DND-41 (cell line): ENCODE measurements around the gene THY1.

Source experiments
- ATAC-seq: fragments of 200-7000 bp; cut with Tn5 transposase; 3 replicates; pipeline ENCODE4 v1.9.1; 2021; ENCODE audit warnings: low read depth; ENCODE audit not compliant: insufficient read depth
- DNase-seq: peaks from one replicate; pipeline ENCODE4 v3.0.0-alpha.2; 2020
- H2AFZ ChIP-seq: 2 replicates; pipeline ENCODE4 v1.6.0; 2012; ENCODE audit warnings: low read depth, low read length
- H3K27ac ChIP-seq: 2 replicates; pipeline ENCODE4 v1.5.1; 2012; ENCODE audit warnings: low read length, inconsistent platforms
- H3K27me3 ChIP-seq: fragments of 200-600 bp; sonication (generic); 2 replicates; pipeline ENCODE4 v1.6.0; 2012; ENCODE audit warnings: low read length, mild to moderate bottlenecking, inconsistent platforms; ENCODE audit not compliant: insufficient read depth, poor library complexity
- H3K36me3 ChIP-seq: 2 replicates; pipeline ENCODE4 v1.5.1; 2012; ENCODE audit warnings: low read length, inconsistent platforms; ENCODE audit not compliant: insufficient read depth
- H3K4me1 ChIP-seq: 2 replicates; pipeline ENCODE4 v1.5.1; 2012; ENCODE audit warnings: mild to moderate bottlenecking, low read length; ENCODE audit not compliant: insufficient read depth
- H3K4me2 ChIP-seq: 2 replicates; pipeline ENCODE4 v1.6.0; 2012; ENCODE audit warnings: mild to moderate bottlenecking, moderate library complexity, low read length, inconsistent platforms; ENCODE audit not compliant: insufficient read depth
- H3K4me3 ChIP-seq, 2 experiments: fragments of 200-600 bp in 1 of 2; shearing (Covaris generic) in 1 of 2; 2 replicates each; pipeline ENCODE4 v1.5.1; 2012 to 2016; ENCODE audit warnings: inconsistent platforms in 2 of 2, low read length in 2 of 2, mild to moderate bottlenecking in 2 of 2, low read depth in 1 of 2, moderate library complexity in 1 of 2
- H3K79me2 ChIP-seq: 2 replicates; pipeline ENCODE4 v1.6.0; 2012; ENCODE audit warnings: low read length, inconsistent platforms; ENCODE audit not compliant: insufficient read depth
- H3K9ac ChIP-seq: 2 replicates; pipeline ENCODE4 v1.6.0; 2012; ENCODE audit warnings: low read depth, mild to moderate bottlenecking, inconsistent platforms, low read length, moderate library complexity
- H3K9me3 ChIP-seq: 2 replicates; pipeline ENCODE4 v1.5.1; 2012; ENCODE audit warnings: low read length, moderate library complexity, mild to moderate bottlenecking, inconsistent platforms; ENCODE audit not compliant: insufficient read depth, severe bottlenecking
- H4K20me1 ChIP-seq: 2 replicates; pipeline ENCODE4 v1.6.0; 2012; ENCODE audit warnings: low read length; ENCODE audit not compliant: insufficient read depth
- CTCF ChIP-seq: IDR thresholded peaks from 2 replicates; pipeline ENCODE4 v1.5.1; 2012; ENCODE audit warnings: borderline replicate concordance, low read length, moderate library complexity, mild to moderate bottlenecking; ENCODE audit not compliant: poor library complexity, severe bottlenecking; ENCODE audit errors: extremely low read depth
- EZH2 ChIP-seq: IDR thresholded peaks from 3 replicates; pipeline ENCODE4 v1.6.1; 2012; ENCODE audit warnings: borderline replicate concordance, low read depth, mild to moderate bottlenecking, moderate library complexity, low read length, inconsistent platforms; ENCODE audit not compliant: severe bottlenecking

The THY1 gene

GRCh38 chr11:119423509-119424254 is 710 bp upstream of the THY1 start:
- Histone ChIP-seq H3K4me3 (no peak overlapping the region), H3K4me2 (no peak overlapping the region), H3K9me3 (no peaks in the 10 kb centered on the region), H3K9ac (no peak overlapping the region), H4K20me1 (no peaks in the 10 kb centered on the region), H3K4me1 (no peaks in the 10 kb centered on the region), H3K79me2 (no peaks in the 10 kb centered on the region), H2AFZ (no peak overlapping the region), H3K36me3 (no peaks in the 10 kb centered on the region), H3K27ac (no peak overlapping the region), H3K27me3 (peaks cover 13% of the 10 kb centered on the region)
- no peak for TF ChIP-seq CTCF
- TF ChIP-seq EZH2 = no peak
- no peak for DNase-seq
- ATAC-seq = no peak

GRCh38 chr11:119421941-119422808 is 797 bp downstream of the THY1 start:
- no peaks in the 10 kb centered on the region for H3K36me3 ChIP-seq

GRCh38 chr11:119421351-119421750 is 1.6 kb downstream of the THY1 start:
- Histone ChIP-seq H2AFZ (no peak overlapping the region), H3K9ac (no peak overlapping the region), H3K36me3 (no peaks in the 10 kb centered on the region), H4K20me1 (no peaks in the 10 kb centered on the region), H3K4me3 (no peak overlapping the region), H3K27ac (no peak overlapping the region), H3K27me3 (peaks cover 13% of the 10 kb centered on the region), H3K4me2 (no peak overlapping the region), H3K79me2 (no peaks in the 10 kb centered on the region), H3K4me1 (no peaks in the 10 kb centered on the region), H3K9me3 (no peaks in the 10 kb centered on the region)
- no peak for DNase-seq
- ATAC-seq = no peak
- no peak for TF ChIP-seq CTCF
- TF ChIP-seq EZH2 = no peak

More at GRCh38 chr11:119421941-119422808, 797 bp downstream of the THY1 start:
- H3K4me2 ChIP-seq = no peak overlapping the region
- no peak overlapping the region for H3K27ac ChIP-seq
- no peak overlapping the region for H3K4me3 ChIP-seq
- TF ChIP-seq CTCF = no peak
- no peak for TF ChIP-seq EZH2
- H4K20me1 ChIP-seq = no peaks in the 10 kb centered on the region
- H3K9me3 ChIP-seq = no peaks in the 10 kb centered on the region
- H3K4me1 ChIP-seq = no peaks in the 10 kb centered on the region
- peaks cover 13% of the 10 kb centered on the region for H3K27me3 ChIP-seq
- H3K79me2 ChIP-seq = no peaks in the 10 kb centered on the region
- H2AFZ ChIP-seq = no peak overlapping the region
- H3K9ac ChIP-seq = no peak overlapping the region
- DNase-seq (no peak), ATAC-seq (no peak)
